Measurements from ENCODE around the gene CENPT.

DNA sequence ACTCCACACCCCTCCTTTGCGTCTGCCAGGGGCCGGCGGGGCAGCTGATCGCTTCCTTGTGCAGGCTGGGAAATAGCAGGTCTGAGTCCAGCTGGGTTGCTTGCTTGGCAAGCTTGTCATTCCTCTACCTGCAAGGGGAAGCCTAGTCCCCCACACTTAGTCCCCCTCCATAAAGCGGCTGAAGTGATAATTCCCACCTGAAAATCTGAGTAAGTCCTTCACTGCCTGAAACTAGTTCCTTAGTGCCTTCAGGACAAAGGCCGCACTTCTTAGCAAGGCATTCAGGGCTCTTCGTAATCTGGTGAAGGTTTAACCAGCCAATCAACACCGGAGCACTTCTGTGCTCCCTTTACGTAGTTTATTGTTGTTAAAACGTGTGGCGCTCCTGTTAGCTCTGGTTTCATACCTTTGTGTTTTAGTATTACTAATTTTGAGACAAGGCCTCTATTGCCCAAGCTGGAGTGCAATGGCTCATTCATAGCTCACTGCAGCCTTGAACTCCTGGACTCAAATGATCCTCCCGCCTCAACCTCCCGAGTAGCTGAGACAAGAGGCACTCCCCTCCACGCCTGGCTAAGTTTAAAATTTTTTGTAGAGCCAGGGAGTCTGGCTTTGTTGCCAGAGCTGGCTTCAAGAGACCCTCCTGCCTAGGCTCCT, 46.4 kb upstream of the CENPT start:
- TF ChIP-seq, protein P1, sequence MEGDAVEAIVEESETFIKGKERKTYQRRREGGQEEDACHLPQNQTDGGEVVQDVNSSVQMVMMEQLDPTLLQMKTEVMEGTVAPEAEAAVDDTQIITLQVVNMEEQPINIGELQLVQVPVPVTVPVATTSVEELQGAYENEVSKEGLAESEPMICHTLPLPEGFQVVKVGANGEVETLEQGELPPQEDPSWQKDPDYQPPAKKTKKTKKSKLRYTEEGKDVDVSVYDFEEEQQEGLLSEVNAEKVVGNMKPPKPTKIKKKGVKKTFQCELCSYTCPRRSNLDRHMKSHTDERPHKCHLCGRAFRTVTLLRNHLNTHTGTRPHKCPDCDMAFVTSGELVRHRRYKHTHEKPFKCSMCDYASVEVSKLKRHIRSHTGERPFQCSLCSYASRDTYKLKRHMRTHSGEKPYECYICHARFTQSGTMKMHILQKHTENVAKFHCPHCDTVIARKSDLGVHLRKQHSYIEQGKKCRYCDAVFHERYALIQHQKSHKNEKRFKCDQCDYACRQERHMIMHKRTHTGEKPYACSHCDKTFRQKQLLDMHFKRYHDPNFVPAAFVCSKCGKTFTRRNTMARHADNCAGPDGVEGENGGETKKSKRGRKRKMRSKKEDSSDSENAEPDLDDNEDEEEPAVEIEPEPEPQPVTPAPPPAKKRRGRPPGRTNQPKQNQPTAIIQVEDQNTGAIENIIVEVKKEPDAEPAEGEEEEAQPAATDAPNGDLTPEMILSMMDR (IDR thresholded peaks at IDR 0.05): no peak
- no peak for TF ChIP-seq POLR2A (IDR thresholded peaks at IDR 0.05)
